Spleen (tissue), 7 donors: ENCODE measurements around the gene RAD51B.

ENCODE experiments used
- POLR2AphosphoS5 ChIP-seq, 3 donors: sonication (generic); formaldehyde crosslinking; IDR thresholded peaks; one replicate each; pipeline ENCODE4 v1.5.1; 2017; ENCODE audit warnings: antibody characterized with exemption in 3 of 3
- TF ChIP-seq, protein P1 (sequence below), 11 experiments: fragments of 200-600 bp in 7 of 11; fragments of 450-650 bp in 4 of 11; sonication (generic) in 4 of 11; IDR thresholded peaks in 8 of 11; conservative IDR thresholded peaks in 3 of 11; 1 replicate in 7 of 11; 2 replicates in 4 of 11; pipeline versions ENCODE4 v1.4.0 to v1.8.0; 2016 to 2021; ENCODE audit warnings: antibody characterized with exemption in 11 of 11, inconsistent platforms in 4 of 11, mild to moderate bottlenecking in 1 of 11
- donor health status: DM: no; HTN: no; CAD: no; lungs with moderate emphysema.
- donor health status: DM: no; HTN: no; CAD: no.
- donor health status: DM: no; HTN: no; CAD: no.

DNA sequence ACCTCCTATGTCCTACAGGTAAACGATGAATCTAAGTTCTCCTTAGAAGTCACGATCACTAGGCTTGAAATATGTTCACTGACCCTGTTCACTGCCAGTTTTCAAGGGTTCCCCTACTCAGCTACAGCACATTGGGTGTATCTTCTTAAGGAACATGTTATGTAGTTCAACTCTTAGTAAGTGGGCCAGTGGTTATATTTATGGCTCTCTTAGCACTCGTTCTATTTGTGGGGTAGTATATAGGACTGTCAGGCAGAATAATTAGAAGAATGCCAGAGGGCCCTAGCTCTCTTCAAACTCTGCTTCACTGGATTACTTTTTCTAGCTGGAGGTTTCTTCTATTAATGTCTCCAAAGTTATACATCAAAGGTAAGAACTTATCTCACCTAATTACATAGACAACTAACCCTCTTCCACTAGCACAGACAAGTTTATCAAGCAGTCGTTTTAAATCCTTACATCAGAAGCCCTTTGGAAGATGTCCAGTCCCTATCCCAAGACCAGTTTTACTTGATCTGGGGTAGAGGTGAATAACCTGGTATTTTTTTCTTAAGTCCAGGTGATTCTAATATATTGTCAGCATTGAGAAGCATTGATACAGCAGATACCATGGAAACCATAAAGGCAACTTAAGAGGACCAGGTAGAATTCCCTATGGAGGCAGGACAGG, 42.8 kb upstream of the RAD51B start:
- no peak for TF ChIP-seq POLR2AphosphoS5 (IDR thresholded peaks at IDR 0.05)
- TF ChIP-seq, protein P1, sequence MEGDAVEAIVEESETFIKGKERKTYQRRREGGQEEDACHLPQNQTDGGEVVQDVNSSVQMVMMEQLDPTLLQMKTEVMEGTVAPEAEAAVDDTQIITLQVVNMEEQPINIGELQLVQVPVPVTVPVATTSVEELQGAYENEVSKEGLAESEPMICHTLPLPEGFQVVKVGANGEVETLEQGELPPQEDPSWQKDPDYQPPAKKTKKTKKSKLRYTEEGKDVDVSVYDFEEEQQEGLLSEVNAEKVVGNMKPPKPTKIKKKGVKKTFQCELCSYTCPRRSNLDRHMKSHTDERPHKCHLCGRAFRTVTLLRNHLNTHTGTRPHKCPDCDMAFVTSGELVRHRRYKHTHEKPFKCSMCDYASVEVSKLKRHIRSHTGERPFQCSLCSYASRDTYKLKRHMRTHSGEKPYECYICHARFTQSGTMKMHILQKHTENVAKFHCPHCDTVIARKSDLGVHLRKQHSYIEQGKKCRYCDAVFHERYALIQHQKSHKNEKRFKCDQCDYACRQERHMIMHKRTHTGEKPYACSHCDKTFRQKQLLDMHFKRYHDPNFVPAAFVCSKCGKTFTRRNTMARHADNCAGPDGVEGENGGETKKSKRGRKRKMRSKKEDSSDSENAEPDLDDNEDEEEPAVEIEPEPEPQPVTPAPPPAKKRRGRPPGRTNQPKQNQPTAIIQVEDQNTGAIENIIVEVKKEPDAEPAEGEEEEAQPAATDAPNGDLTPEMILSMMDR (IDR thresholded peaks at IDR 0.05 in 8 of 11, conservative IDR thresholded peaks at IDR 0.05 in 3 of 11): no peak
